Ureter (tissue), 1 donor: ENCODE results near the gene RBFOX2. TPM values are rescaled to one million over a fixed set of nuclear protein-coding genes. Genes with fewer than 3 reads are reported as not detected.
"Not testable (repeated sequence)": the region's sequence is repeated elsewhere in the genome, so short reads cannot be mapped to it uniquely, and the experiment has no call there.

ENCODE experiments used
- DNase-seq: peaks from one replicate; pipeline ENCODE4 v3.0.0-alpha.2; 2020; ENCODE audit warnings: low spot score
- total RNA-seq: library from RNA; stranded (reverse); gene quantifications from one replicate; pipeline ENCODE4 v1.2.4, GENCODE V29; 2023
- donor health status: DM: yes; HTN: yes; CAD: no.

RBFOX2 gene
- total RNA-seq, 1 donor from 2014 or later = 115 TPM

- DNase-seq = peak; percentile 6
These were observed 324.6 kb downstream of the RBFOX2 start for GRCh38 chr22:35703861-35704584.

GRCh38 chr22:35699852-35700251 is 328.8 kb downstream of the RBFOX2 start:
- not testable (repeated sequence) for DNase-seq

- DNase-seq = no peak
These were observed 331.5 kb downstream of the RBFOX2 start for GRCh38 chr22:35697142-35697541.

- no peak for DNase-seq
These were observed 333.4 kb downstream of the RBFOX2 start for GRCh38 chr22:35695202-35695601.

- DNase-seq = no peak
These were observed 338.6 kb downstream of the RBFOX2 start for GRCh38 chr22:35690001-35690400.

GRCh38 chr22:35688913-35689675 is 339.5 kb downstream of the RBFOX2 start:
- no peak for DNase-seq

Other genes with a start within 250 kb of the RBFOX2 start
- 47.4 TPM for gene APOL3, start 131.9 kb upstream of the RBFOX2 start, total RNA-seq
- gene APOL4, start 173.0 kb upstream of the RBFOX2 start, total RNA-seq = 34.4 TPM
- 52.7 TPM for gene APOL2, start 210.7 kb upstream of the RBFOX2 start, total RNA-seq
- 115 TPM for gene APOL1, start 224.3 kb upstream of the RBFOX2 start, total RNA-seq